SK-N-MC (cell line): ENCODE results near the gene VEZF1.

Source experiments
- DNase-seq: peaks from one replicate; pipeline ENCODE4 v3.0.0-alpha.2; 2011; ENCODE audit warnings: low read depth, low spot score
- H3K27ac ChIP-seq: fragments of 200-600 bp; sonication (generic); 2 replicates; pipeline ENCODE4 v1.5.1; 2016; ENCODE audit warnings: mixed run types
- H3K36me3 ChIP-seq: fragments of 200-600 bp; sonication (generic); 2 replicates; pipeline ENCODE4 v1.6.1; 2017; ENCODE audit warnings: antibody characterized with exemption, low read length, mixed read lengths; ENCODE audit not compliant: insufficient read depth
- H3K4me3 ChIP-seq: fragments of 200-600 bp; sonication (generic); 2 replicates; pipeline ENCODE4 v1.5.1; 2016
- H3K9ac ChIP-seq: fragments of 200-600 bp; sonication (generic); 2 replicates; pipeline ENCODE4 v1.8.0; 2017; ENCODE audit warnings: mixed run types, mixed read lengths; ENCODE audit not compliant: insufficient read length
- H3K9me3 ChIP-seq: fragments of 200-600 bp; sonication (generic); 2 replicates; pipeline ENCODE4 v1.6.1; 2017; ENCODE audit warnings: low read depth, mild to moderate bottlenecking, antibody characterized with exemption, low read length, moderate library complexity, mixed read lengths
- EZH2 ChIP-seq: fragments of 200-600 bp; sonication (generic); IDR thresholded peaks from one replicate; pipeline ENCODE4 v1.6.1; 2017; ENCODE audit warnings: antibody characterized with exemption
- FOXP2 ChIP-seq: optimal IDR thresholded peaks from 2 replicates; pipeline ENCODE3; 2011; ENCODE audit warnings: mild to moderate bottlenecking, moderate library complexity; ENCODE audit not compliant: insufficient read depth; ENCODE audit errors: extremely low read length, control extremely low read depth
- POLR2AphosphoS5 ChIP-seq: IDR thresholded peaks from 2 replicates; pipeline ENCODE4 v1.6.1; 2012; ENCODE audit warnings: mild to moderate bottlenecking, low read depth, low read length, borderline replicate concordance

Gene VEZF1

GRCh38 chr17:58007781-58008706 lies 20.0 kb upstream of the VEZF1 start:
- Histone ChIP-seq H3K27ac (peak overlapping the region; percentile 99), H3K9ac (peak overlapping the region; percentile 100), H3K36me3 (peaks cover 38% of the 10 kb centered on the region), H3K4me3 (peak overlapping the region; percentile 100), H3K9me3 (no peaks in the 10 kb centered on the region)
- TF ChIP-seq POLR2AphosphoS5: peak; percentile 60; the same call in 1 of the 2 replicates
- no peak for TF ChIP-seq EZH2
- peak; percentile 83 for TF ChIP-seq FOXP2
- no peak for DNase-seq

GRCh38 chr17:58006924-58007780 lies 19.1 kb upstream of the VEZF1 start, which contains the start of gene SRSF1:
Gene SRSF1, minus strand, starts transcription at chr17:58007246. Its CDS starts 109 bp downstream, at chr17:58007137.
- peak within 1 kb of the TSS; percentile 100 for H3K4me3 ChIP-seq
- peak within 1 kb of the TSS; percentile 99 for H3K27ac ChIP-seq
- TF ChIP-seq POLR2AphosphoS5: peak; percentile 86
- TF ChIP-seq FOXP2: no peak
- no peak for TF ChIP-seq EZH2
- H3K9ac ChIP-seq: peak within 1 kb of the TSS; percentile 100
- DNase-seq: peak; percentile 96
- H3K9me3 ChIP-seq: no peaks in the 10 kb centered on the region
- H3K36me3 ChIP-seq: peaks cover 47% of the 10 kb centered on the region

- H3K27ac ChIP-seq: peak overlapping the region; percentile 99
Measured at GRCh38 chr17:58006560-58006923, 18.5 kb upstream of the VEZF1 start.

GRCh38 chr17:58005728-58006559 lies 17.9 kb upstream of the VEZF1 start:
- Histone ChIP-seq H3K4me3 (peak overlapping the region; percentile 100), H3K9ac (peak overlapping the region; percentile 100), H3K27ac (peak overlapping the region; percentile 99), H3K9me3 (no peaks in the 10 kb centered on the region), H3K36me3 (peaks cover 59% of the 10 kb centered on the region)
- DNase-seq: no peak
- TF ChIP-seq POLR2AphosphoS5 (no peak), FOXP2 (no peak), EZH2 (no peak)

More at GRCh38 chr17:58006560-58006923, 18.5 kb upstream of the VEZF1 start:
- H3K9ac ChIP-seq: peak overlapping the region; percentile 100
- DNase-seq: no peak
- H3K36me3 ChIP-seq: peaks cover 53% of the 10 kb centered on the region
- H3K9me3 ChIP-seq: no peaks in the 10 kb centered on the region
- peak overlapping the region; percentile 100 for H3K4me3 ChIP-seq
- no peak for TF ChIP-seq EZH2
- no peak for TF ChIP-seq FOXP2
- no peak for TF ChIP-seq POLR2AphosphoS5

GRCh38 chr17:58005031-58005727 lies 17.1 kb upstream of the VEZF1 start:
- DNase-seq: no peak
- TF ChIP-seq EZH2 (no peak), FOXP2 (no peak), POLR2AphosphoS5 (no peak)
- Histone ChIP-seq H3K36me3 (peaks cover 67% of the 10 kb centered on the region), H3K9me3 (no peaks in the 10 kb centered on the region), H3K27ac (peak overlapping the region; percentile 99), H3K4me3 (peak overlapping the region; percentile 100), H3K9ac (peak overlapping the region; percentile 100)

- Histone ChIP-seq H3K4me3 (peak overlapping the region; percentile 100), H3K27ac (peak overlapping the region; percentile 61), H3K9me3 (no peaks in the 10 kb centered on the region), H3K36me3 (peaks cover 78% of the 10 kb centered on the region), H3K9ac (peak overlapping the region; percentile 100)
- no peak for DNase-seq
- TF ChIP-seq FOXP2: no peak
- no peak for TF ChIP-seq EZH2
- TF ChIP-seq POLR2AphosphoS5: no peak
Measured at GRCh38 chr17:58004060-58004459, 16.0 kb upstream of the VEZF1 start.

- DNase-seq: no peak
- Histone ChIP-seq H3K9ac (peak overlapping the region; percentile 100), H3K27ac (peak overlapping the region; percentile 61), H3K9me3 (no peaks in the 10 kb centered on the region), H3K4me3 (peak overlapping the region; percentile 100), H3K36me3 (peaks cover 89% of the 10 kb centered on the region)
- no peak for TF ChIP-seq POLR2AphosphoS5
- no peak for TF ChIP-seq EZH2
- TF ChIP-seq FOXP2: no peak
Measured at GRCh38 chr17:58002973-58003372, 14.9 kb upstream of the VEZF1 start.
